Muscle of leg (tissue), 11 donors: ENCODE data around the gene IFNAR1. TPM values are rescaled to one million over a fixed set of nuclear protein-coding genes. Genes with fewer than 3 reads are reported as not detected.
A peak's percentile ranks its signal among the peaks of the same experiment; 100 is the strongest.

ENCODE experiments used
- DNase-seq: peaks from one replicate; pipeline ENCODE4 v3.0.0; 2013
- H3K27ac ChIP-seq: one replicate; pipeline ENCODE4 v1.5.1; 2013; ENCODE audit warnings: mild to moderate bottlenecking, low read length, control low read depth
- H3K27me3 ChIP-seq: one replicate; pipeline ENCODE4 v1.6.1; 2013; ENCODE audit warnings: low read length; ENCODE audit not compliant: control insufficient read depth, insufficient read depth
- H3K36me3 ChIP-seq: one replicate; pipeline ENCODE4 v1.6.1; 2013; ENCODE audit warnings: low read length; ENCODE audit not compliant: control insufficient read depth, insufficient read depth
- H3K4me1 ChIP-seq: one replicate; pipeline ENCODE4 v1.6.1; 2013; ENCODE audit warnings: low read length; ENCODE audit not compliant: control insufficient read depth, insufficient read depth
- H3K4me3 ChIP-seq: one replicate; pipeline ENCODE4 v1.5.1; 2013; ENCODE audit warnings: low read length, control low read depth
- H3K9me3 ChIP-seq: replicated peaks from 2 replicates; pipeline ENCODE4 v1.6.1; 2013; ENCODE audit warnings: low read depth, low read length; ENCODE audit not compliant: control insufficient read depth
- WGBS: methylation state at CpG from one replicate; pipeline ENCODE4 v1.1.5; 2013; ENCODE audit warnings: missing lambda C conversion rate; ENCODE audit not compliant: insufficient coverage; 5-methylcytosine and 5-hydroxymethylcytosine counted together
- polyA plus RNA-seq, 8 donors: library from polyadenylated mRNA; unstranded; fragments of 120-200 nt; gene quantifications; one replicate each; pipeline versions ENCODE4 v1.2.1 to v1.2.3, GENCODE V29; 2013; ENCODE audit warnings: inconsistent platforms in 1 of 8, low replicate concordance in 1 of 8; ENCODE audit not compliant: insufficient read length in 8 of 8, insufficient read depth in 1 of 8
- total RNA-seq: library from RNA; stranded (reverse); fragments of 120-200 nt; gene quantifications from one replicate; pipeline ENCODE4 v1.2.4, GENCODE V29; 2013

IFNAR1 gene
- total and polyA plus RNA-seq, 9 donors: 13.5 to 26.8 (median 20.1) TPM

- no peaks in the 10 kb centered on the region for H3K9me3 ChIP-seq
- H3K27me3 ChIP-seq: no peaks in the 10 kb centered on the region
- H3K27ac ChIP-seq: no peak overlapping the region
- no peak for DNase-seq
- H3K4me3 ChIP-seq: no peak overlapping the region
- H3K36me3 ChIP-seq: no peaks in the 10 kb centered on the region
- no CpG with 5 or more reads among the region's 7 CpGs for WGBS
- peaks cover 32% of the 10 kb centered on the region for H3K4me1 ChIP-seq
Observed at GRCh38 chr21:33302796-33303195, 22.0 kb upstream of the IFNAR1 start.

- no peak for DNase-seq
- Histone ChIP-seq H3K9me3 (peaks cover 7% of the 10 kb centered on the region), H3K4me1 (peaks cover 31% of the 10 kb centered on the region), H3K27ac (no peak overlapping the region), H3K27me3 (no peaks in the 10 kb centered on the region), H3K4me3 (no peak overlapping the region), H3K36me3 (no peaks in the 10 kb centered on the region)
- 92% methylated on average over 2 of the region's 4 CpGs for WGBS
Observed at GRCh38 chr21:33305344-33305671, 19.5 kb upstream of the IFNAR1 start.

GRCh38 chr21:33305938-33306337 lies 18.8 kb upstream of the IFNAR1 start:
- DNase-seq: no peak
- Histone ChIP-seq H3K4me1 (peaks cover 26% of the 10 kb centered on the region), H3K36me3 (no peaks in the 10 kb centered on the region), H3K27ac (no peak overlapping the region), H3K4me3 (no peak overlapping the region), H3K27me3 (no peaks in the 10 kb centered on the region), H3K9me3 (peaks cover 10% of the 10 kb centered on the region)
- WGBS: no CpG with 5 or more reads among the region's 2 CpGs

GRCh38 chr21:33308586-33309490 lies 15.9 kb upstream of the IFNAR1 start:
- Histone ChIP-seq H3K9me3 (peaks cover 11% of the 10 kb centered on the region), H3K27me3 (no peaks in the 10 kb centered on the region), H3K4me3 (no peak overlapping the region), H3K36me3 (no peaks in the 10 kb centered on the region), H3K27ac (peak overlapping the region; percentile 60), H3K4me1 (peaks cover 17% of the 10 kb centered on the region)
- WGBS: 0% methylated on average over 1 of the region's 6 CpGs
- DNase-seq: peak; percentile 92

- Histone ChIP-seq H3K4me3 (no peak overlapping the region), H3K27me3 (no peaks in the 10 kb centered on the region), H3K9me3 (peaks cover 12% of the 10 kb centered on the region), H3K36me3 (no peaks in the 10 kb centered on the region), H3K4me1 (peaks cover 17% of the 10 kb centered on the region), H3K27ac (no peak overlapping the region)
- DNase-seq: no peak
- no CpG with 5 or more reads among the region's 1 CpG for WGBS
Observed at GRCh38 chr21:33309778-33310177, 15.0 kb upstream of the IFNAR1 start.

- Histone ChIP-seq H3K4me3 (no peak overlapping the region), H3K9me3 (peaks cover 12% of the 10 kb centered on the region), H3K4me1 (peaks cover 15% of the 10 kb centered on the region), H3K27ac (no peak overlapping the region), H3K36me3 (no peaks in the 10 kb centered on the region), H3K27me3 (no peaks in the 10 kb centered on the region)
- no peak for DNase-seq
- no CpG with 5 or more reads among the region's 3 CpGs for WGBS
Observed at GRCh38 chr21:33312121-33312520, 12.6 kb upstream of the IFNAR1 start.

GRCh38 chr21:33313183-33313582 lies 11.6 kb upstream of the IFNAR1 start:
- Histone ChIP-seq H3K9me3 (peaks cover 12% of the 10 kb centered on the region), H3K27ac (no peak overlapping the region), H3K4me1 (peaks cover 10% of the 10 kb centered on the region), H3K4me3 (no peak overlapping the region), H3K27me3 (no peaks in the 10 kb centered on the region), H3K36me3 (no peaks in the 10 kb centered on the region)
- WGBS: 100% methylated on average over 1 of the region's 1 CpG
- DNase-seq: no peak

- Histone ChIP-seq H3K4me3 (no peak overlapping the region), H3K27ac (no peak overlapping the region), H3K9me3 (peaks cover 12% of the 10 kb centered on the region), H3K36me3 (no peaks in the 10 kb centered on the region), H3K4me1 (peaks cover 8% of the 10 kb centered on the region), H3K27me3 (no peaks in the 10 kb centered on the region)
- no peak for DNase-seq
- WGBS: no CpG with 5 or more reads among the region's 4 CpGs
Observed at GRCh38 chr21:33313611-33314010, 11.2 kb upstream of the IFNAR1 start.

GRCh38 chr21:33314111-33314510 lies 10.7 kb upstream of the IFNAR1 start:
- WGBS: no CpG with 5 or more reads among the region's 4 CpGs
- H3K36me3 ChIP-seq: no peaks in the 10 kb centered on the region
- H3K4me1 ChIP-seq: peaks cover 8% of the 10 kb centered on the region
- DNase-seq: no peak
- H3K27ac ChIP-seq: no peak overlapping the region
- peaks cover 12% of the 10 kb centered on the region for H3K9me3 ChIP-seq
- no peak overlapping the region for H3K4me3 ChIP-seq
- no peaks in the 10 kb centered on the region for H3K27me3 ChIP-seq

- DNase-seq: no peak
- Histone ChIP-seq H3K4me3 (no peak overlapping the region), H3K36me3 (no peaks in the 10 kb centered on the region), H3K27me3 (no peaks in the 10 kb centered on the region), H3K4me1 (peaks cover 8% of the 10 kb centered on the region), H3K9me3 (peaks cover 3% of the 10 kb centered on the region), H3K27ac (peak overlapping the region; percentile 81)
- WGBS: 85% methylated on average over 3 of the region's 5 CpGs
Observed at GRCh38 chr21:33315946-33316710, 8.6 kb upstream of the IFNAR1 start.
